Kasumi-1 (cell line): ENCODE measurements around the gene SPAG9.
A peak's percentile ranks its signal among the peaks of the same experiment; 100 is the strongest.
"Not testable (repeated sequence)": the region's sequence is repeated elsewhere in the genome, so short reads cannot be mapped to it uniquely, and the experiment has no call there.

Experiments used
- DNase-seq, 2 experiments: peaks; one replicate each; lab custom pipeline; 2025; lab: John Stamatoyannopoulos, UW

The SPAG9 gene

GRCh38 chr17:51142597-51142996, 21.9 kb upstream of the SPAG9 start:
- DNase-seq: no peak

GRCh38 chr17:51135956-51136355, 15.3 kb upstream of the SPAG9 start:
- no peak for DNase-seq

- no peak for DNase-seq
Measured at GRCh38 chr17:51133365-51133764, 12.7 kb upstream of the SPAG9 start.

GRCh38 chr17:51132964-51133319, 12.3 kb upstream of the SPAG9 start:
- no peak for DNase-seq

GRCh38 chr17:51128076-51128475, 7.4 kb upstream of the SPAG9 start:
- no peak for DNase-seq

- no peak for DNase-seq
Measured at GRCh38 chr17:51124640-51125503, 4.2 kb upstream of the SPAG9 start.

GRCh38 chr17:51122473-51123115, 1.9 kb upstream of the SPAG9 start:
- DNase-seq: not testable (repeated sequence)

- peak; percentile 97 for DNase-seq
Measured at GRCh38 chr17:51121620-51122472, 1.2 kb upstream of the SPAG9 start.

GRCh38 chr17:51120357-51120738, 320 bp downstream of the SPAG9 start:
- DNase-seq: peak in 1 of 2 experiments; percentile 67

GRCh38 chr17:51119415-51120356, 982 bp downstream of the SPAG9 start:
- peak; percentile 83 to 87 for DNase-seq

GRCh38 chr17:51118330-51119195, 2.1 kb downstream of the SPAG9 start:
- no peak for DNase-seq

GRCh38 chr17:51115179-51115578, 5.5 kb downstream of the SPAG9 start:
- DNase-seq: no peak

GRCh38 chr17:51112303-51113222, 8.1 kb downstream of the SPAG9 start:
- peak; percentile 62 to 68 for DNase-seq

GRCh38 chr17:51107778-51108177, 12.9 kb downstream of the SPAG9 start:
- DNase-seq: no peak

GRCh38 chr17:51103451-51103850, 17.2 kb downstream of the SPAG9 start:
- DNase-seq: no peak

GRCh38 chr17:51103050-51103449, 17.6 kb downstream of the SPAG9 start:
- DNase-seq: no peak

GRCh38 chr17:51097708-51098446, 22.8 kb downstream of the SPAG9 start:
- no peak for DNase-seq

- DNase-seq: no peak
Measured at GRCh38 chr17:51091635-51092034, 29.0 kb downstream of the SPAG9 start.

- not testable (repeated sequence) for DNase-seq
Measured at GRCh38 chr17:51088868-51089267, 31.8 kb downstream of the SPAG9 start.
